ENCODE measurements around the gene MINDY1.

- no peak for TF ChIP-seq EZH2 (IDR thresholded peaks at IDR 0.05)
- no peak for TF ChIP-seq POLR2AphosphoS5 (IDR thresholded peaks at IDR 0.05; ENCODE audit: borderline replicate concordance, low read depth, low read length)
Measured at GRCh38 chr1:151011154-151011850, 4.6 kb upstream of the MINDY1 start.

Data from SK-N-MC (cell line).